IPS-18a (cell line): ENCODE data around the gene ZBTB16.

ENCODE experiments used
- H3K27ac ChIP-seq: one replicate; pipeline ENCODE4 v1.5.1; 2013; ENCODE audit warnings: low read length
- H3K27me3 ChIP-seq: one replicate; pipeline ENCODE4 v1.6.1; 2013; ENCODE audit warnings: mild to moderate bottlenecking, low read length; ENCODE audit not compliant: control insufficient read depth, insufficient read depth
- H3K36me3 ChIP-seq: one replicate; pipeline ENCODE4 v1.6.1; 2013; ENCODE audit warnings: low read depth, low read length; ENCODE audit not compliant: control insufficient read depth
- H3K4me1 ChIP-seq: one replicate; pipeline ENCODE4 v1.6.1; 2013; ENCODE audit warnings: low read depth, low read length; ENCODE audit not compliant: control insufficient read depth
- H3K4me3 ChIP-seq: one replicate; pipeline ENCODE4 v1.5.1; 2013; ENCODE audit warnings: low read length
- H3K9ac ChIP-seq: one replicate; pipeline ENCODE4 v1.6.1; 2013; ENCODE audit warnings: mild to moderate bottlenecking, low read length, moderate library complexity
- H3K9me3 ChIP-seq: one replicate; pipeline ENCODE4 v1.6.1; 2013; ENCODE audit warnings: low read depth, low read length; ENCODE audit not compliant: control insufficient read depth

The ZBTB16 gene

GRCh38 chr11:114068327-114068726 lies 8.8 kb downstream of the ZBTB16 start:
- Histone ChIP-seq H3K4me1 (no peaks in the 10 kb centered on the region), H3K27me3 (peaks cover 53% of the 10 kb centered on the region), H3K27ac (no peak overlapping the region), H3K4me3 (no peak overlapping the region), H3K9ac (no peak overlapping the region), H3K9me3 (no peaks in the 10 kb centered on the region), H3K36me3 (no peaks in the 10 kb centered on the region)

- H3K27me3 ChIP-seq: peaks cover 56% of the 10 kb centered on the region
Measured at GRCh38 chr11:114070464-114071139, 11.1 kb downstream of the ZBTB16 start.

GRCh38 chr11:114073007-114073827 lies 13.7 kb downstream of the ZBTB16 start:
- Histone ChIP-seq H3K4me1 (peaks cover 20% of the 10 kb centered on the region), H3K9ac (no peak overlapping the region), H3K4me3 (no peak overlapping the region), H3K27me3 (peaks cover 66% of the 10 kb centered on the region), H3K36me3 (no peaks in the 10 kb centered on the region), H3K27ac (no peak overlapping the region), H3K9me3 (no peaks in the 10 kb centered on the region)

More at GRCh38 chr11:114070464-114071139, 11.1 kb downstream of the ZBTB16 start:
- Histone ChIP-seq H3K27ac (no peak overlapping the region), H3K9me3 (no peaks in the 10 kb centered on the region), H3K36me3 (no peaks in the 10 kb centered on the region), H3K9ac (no peak overlapping the region), H3K4me3 (no peak overlapping the region), H3K4me1 (no peaks in the 10 kb centered on the region)

- no peaks in the 10 kb centered on the region for H3K36me3 ChIP-seq
- peaks cover 69% of the 10 kb centered on the region for H3K27me3 ChIP-seq
- H3K4me3 ChIP-seq: no peak overlapping the region
- H3K27ac ChIP-seq: no peak overlapping the region
- no peak overlapping the region for H3K9ac ChIP-seq
- peaks cover 21% of the 10 kb centered on the region for H3K4me1 ChIP-seq
- H3K9me3 ChIP-seq: no peaks in the 10 kb centered on the region
Measured at GRCh38 chr11:114073828-114074381, 14.4 kb downstream of the ZBTB16 start.

GRCh38 chr11:114074546-114075343 lies 15.2 kb downstream of the ZBTB16 start:
- no peak overlapping the region for H3K27ac ChIP-seq
- H3K27me3 ChIP-seq: peaks cover 73% of the 10 kb centered on the region
- no peak overlapping the region for H3K4me3 ChIP-seq
- H3K4me1 ChIP-seq: peaks cover 23% of the 10 kb centered on the region
- no peak overlapping the region for H3K9ac ChIP-seq
- H3K36me3 ChIP-seq: no peaks in the 10 kb centered on the region
- H3K9me3 ChIP-seq: no peaks in the 10 kb centered on the region

GRCh38 chr11:114075344-114075610 lies 15.8 kb downstream of the ZBTB16 start:
- H3K4me1 ChIP-seq: peaks cover 23% of the 10 kb centered on the region
- H3K9me3 ChIP-seq: no peaks in the 10 kb centered on the region
- no peak overlapping the region for H3K4me3 ChIP-seq
- H3K9ac ChIP-seq: no peak overlapping the region
- H3K36me3 ChIP-seq: no peaks in the 10 kb centered on the region
- peaks cover 79% of the 10 kb centered on the region for H3K27me3 ChIP-seq
- no peak overlapping the region for H3K27ac ChIP-seq

GRCh38 chr11:114075891-114076441 lies 16.5 kb downstream of the ZBTB16 start:
- H3K9ac ChIP-seq: no peak overlapping the region
- no peak overlapping the region for H3K4me3 ChIP-seq
- peaks cover 79% of the 10 kb centered on the region for H3K27me3 ChIP-seq
- no peak overlapping the region for H3K27ac ChIP-seq
- H3K4me1 ChIP-seq: peaks cover 23% of the 10 kb centered on the region
- no peaks in the 10 kb centered on the region for H3K36me3 ChIP-seq
- no peaks in the 10 kb centered on the region for H3K9me3 ChIP-seq

GRCh38 chr11:114076921-114077331 lies 17.4 kb downstream of the ZBTB16 start:
- H3K36me3 ChIP-seq: no peaks in the 10 kb centered on the region
- H3K27ac ChIP-seq: no peak overlapping the region
- peaks cover 89% of the 10 kb centered on the region for H3K27me3 ChIP-seq
- no peak overlapping the region for H3K4me3 ChIP-seq
- no peaks in the 10 kb centered on the region for H3K9me3 ChIP-seq
- no peak overlapping the region for H3K9ac ChIP-seq
- peaks cover 23% of the 10 kb centered on the region for H3K4me1 ChIP-seq

GRCh38 chr11:114077482-114078305 lies 18.2 kb downstream of the ZBTB16 start:
- Histone ChIP-seq H3K4me3 (no peak overlapping the region), H3K27me3 (peaks cover 97% of the 10 kb centered on the region), H3K9me3 (no peaks in the 10 kb centered on the region), H3K36me3 (no peaks in the 10 kb centered on the region), H3K9ac (no peak overlapping the region), H3K4me1 (peaks cover 23% of the 10 kb centered on the region), H3K27ac (no peak overlapping the region)

- H3K36me3 ChIP-seq: no peaks in the 10 kb centered on the region
- H3K27me3 ChIP-seq: peaks cover 98% of the 10 kb centered on the region
- no peak overlapping the region for H3K27ac ChIP-seq
- no peak overlapping the region for H3K9ac ChIP-seq
- peaks cover 23% of the 10 kb centered on the region for H3K4me1 ChIP-seq
- no peak overlapping the region for H3K4me3 ChIP-seq
- no peaks in the 10 kb centered on the region for H3K9me3 ChIP-seq
Measured at GRCh38 chr11:114078423-114078822, 18.9 kb downstream of the ZBTB16 start.
